Breast epithelium (tissue), 3 donors: ENCODE measurements around the gene C19orf12.

Experiments used
- CTCF ChIP-seq, 3 donors: fragments of 450-650 bp; IDR thresholded peaks; one replicate each; pipeline ENCODE4 v1.5.1; 2016 to 2017; ENCODE audit warnings: antibody characterized with exemption in 3 of 3, mild to moderate bottlenecking in 3 of 3, moderate library complexity in 3 of 3
- POLR2A ChIP-seq: fragments of 450-650 bp; IDR thresholded peaks from one replicate; pipeline ENCODE4 v1.6.1; 2016; ENCODE audit warnings: antibody characterized with exemption, mild to moderate bottlenecking, moderate library complexity
- POLR2AphosphoS5 ChIP-seq, 3 donors: sonication (generic); formaldehyde crosslinking; IDR thresholded peaks; one replicate each; pipeline ENCODE4 v1.6.1; 2017; ENCODE audit warnings: antibody characterized with exemption in 3 of 3

DNA sequence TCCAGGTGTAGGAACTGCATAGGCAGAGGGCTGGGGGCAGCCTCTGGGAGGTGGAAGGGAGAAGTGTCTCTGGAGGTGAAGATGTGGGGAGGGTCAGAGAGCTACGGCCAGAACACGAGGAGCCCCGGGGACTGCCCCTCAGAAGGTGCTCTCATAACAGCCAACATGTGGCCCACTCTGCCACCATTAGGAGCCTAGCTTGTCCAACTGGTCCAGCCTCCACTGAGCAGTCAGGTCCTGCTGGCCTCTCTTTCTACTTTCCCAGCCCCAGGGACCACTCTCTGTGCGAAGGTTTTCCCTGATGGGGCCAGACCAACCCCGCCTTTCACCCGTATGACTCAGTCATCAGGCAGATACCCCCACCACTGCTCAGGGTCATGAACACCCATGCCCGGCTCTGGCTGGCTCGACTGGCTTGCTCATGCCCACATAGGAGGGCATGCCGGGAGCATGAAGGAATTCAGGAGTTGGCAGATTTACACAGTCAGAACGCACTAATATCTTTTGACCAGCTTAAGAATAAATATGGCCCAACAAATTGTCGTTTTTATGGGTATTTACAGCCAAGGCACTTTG is 37.5 kb upstream of the C19orf12 start:
- TF ChIP-seq CTCF (IDR thresholded peaks at IDR 0.05) (no peak), POLR2A (no peak), POLR2AphosphoS5 (IDR thresholded peaks at IDR 0.05) (no peak)
